Neural cell (in vitro differentiated cells): ENCODE data around the gene ACVR1B. TPM values are rescaled to one million over a fixed set of nuclear protein-coding genes. Genes with fewer than 3 reads are reported as not detected.

ENCODE experiments used
- H2AFZ ChIP-seq: fragments of 200-600, 300-800 bp; sonication (generic), shearing (Covaris generic); 2 replicates; pipeline ENCODE4 v1.6.0; 2014; ENCODE audit warnings: low read depth, mild to moderate bottlenecking, antibody characterized with exemption, low read length, moderate library complexity
- H3F3A ChIP-seq: fragments of 200-600 bp; shearing (Covaris generic); 2 replicates; pipeline ENCODE4 v1.6.1; 2016; ENCODE audit warnings: mild to moderate bottlenecking, moderate library complexity, mixed read lengths, antibody characterized with exemption, low read length; ENCODE audit not compliant: insufficient read depth, poor library complexity, severe bottlenecking
- H3K27ac ChIP-seq: fragments of 200-600, 300-800 bp; sonication (generic), shearing (Covaris generic); 2 replicates; pipeline ENCODE4 v1.5.1; 2014; ENCODE audit warnings: mild to moderate bottlenecking, low read length, moderate library complexity
- H3K27me3 ChIP-seq: fragments of 300-800, 200-600 bp; sonication (generic), shearing (Covaris generic); 2 replicates; pipeline ENCODE4 v1.6.0; 2014; ENCODE audit warnings: mild to moderate bottlenecking, low read depth, low read length, moderate library complexity; ENCODE audit not compliant: insufficient read depth
- H3K36me3 ChIP-seq: fragments of 300-800, 200-600 bp; sonication (generic), shearing (Covaris generic); 2 replicates; pipeline ENCODE4 v1.5.1; 2014; ENCODE audit warnings: mild to moderate bottlenecking, antibody characterized with exemption, low read length, moderate library complexity; ENCODE audit not compliant: insufficient read depth
- H3K4me2 ChIP-seq: fragments of 300-800, 200-600 bp; sonication (generic), shearing (Covaris generic); 2 replicates; pipeline ENCODE4 v1.6.0; 2014; ENCODE audit warnings: mild to moderate bottlenecking, low read length
- H3K4me3 ChIP-seq: fragments of 300-800, 200-600 bp; sonication (generic), shearing (Covaris generic); 2 replicates; pipeline ENCODE4 v1.5.1; 2014; ENCODE audit warnings: mild to moderate bottlenecking, low read length, moderate library complexity
- H3K79me2 ChIP-seq: fragments of 200-600 bp; shearing (Covaris generic); replicated peaks from 2 replicates; pipeline ENCODE4 v1.6.0; 2014; ENCODE audit warnings: mild to moderate bottlenecking, low read length, moderate library complexity; ENCODE audit not compliant: insufficient read depth
- H3K9ac ChIP-seq: fragments of 300-800, 200-600 bp; sonication (generic), shearing (Covaris generic); 2 replicates; pipeline ENCODE4 v1.6.1; 2016; ENCODE audit warnings: mild to moderate bottlenecking, low read length, mixed read lengths
- H3K9me2 ChIP-seq: fragments of 200-600 bp; shearing (Covaris generic); 2 replicates; pipeline ENCODE4 v1.6.1; 2016; ENCODE audit warnings: mild to moderate bottlenecking, low read length, mixed read lengths; ENCODE audit not compliant: insufficient read depth
- H3K9me3 ChIP-seq: fragments of 200-600, 300-800 bp; sonication (generic), shearing (Covaris generic); 2 replicates; pipeline ENCODE4 v1.6.1; 2016; ENCODE audit warnings: mild to moderate bottlenecking, mixed run types, low read length, moderate library complexity, mixed read lengths
- H4K20me1 ChIP-seq: fragments of 200-600 bp; shearing (Covaris generic); 2 replicates; pipeline ENCODE4 v1.6.1; 2016; ENCODE audit warnings: mild to moderate bottlenecking, mixed run types; ENCODE audit not compliant: insufficient read depth
- CTCF ChIP-seq: fragments of 450-650 bp; IDR thresholded peaks from 2 replicates; pipeline ENCODE4 v1.5.1; 2014; ENCODE audit warnings: antibody characterized with exemption, mild to moderate bottlenecking, moderate library complexity; ENCODE audit not compliant: poor library complexity, severe bottlenecking
- EP300 ChIP-seq: fragments of 450-650 bp; conservative IDR thresholded peaks from 2 replicates; pipeline ENCODE4 v1.6.1; 2014; ENCODE audit warnings: antibody characterized with exemption, mild to moderate bottlenecking, moderate library complexity; ENCODE audit not compliant: poor library complexity, severe bottlenecking
- EZH2 ChIP-seq: fragments of 200-600, 300-800 bp; shearing (Covaris generic), sonication (generic); IDR thresholded peaks from 2 replicates; pipeline ENCODE4 v1.6.1; 2014; ENCODE audit warnings: antibody characterized with exemption, low read length, borderline replicate concordance, mild to moderate bottlenecking; ENCODE audit not compliant: insufficient read depth, poor library complexity, severe bottlenecking
- MXI1 ChIP-seq: fragments of 450-650 bp; conservative IDR thresholded peaks from 2 replicates; pipeline ENCODE4 v1.6.1; 2014; ENCODE audit warnings: antibody characterized with exemption, mild to moderate bottlenecking; ENCODE audit not compliant: poor library complexity, severe bottlenecking
- POLR2AphosphoS5 ChIP-seq: IDR thresholded peaks from 2 replicates; pipeline ENCODE4 v1.6.1; 2012
- RAD21 ChIP-seq: fragments of 450-650 bp; conservative IDR thresholded peaks from 2 replicates; pipeline ENCODE4 v1.6.1; 2014; ENCODE audit warnings: antibody characterized with exemption, mild to moderate bottlenecking, moderate library complexity
- REST ChIP-seq: IDR thresholded peaks from 2 replicates; pipeline ENCODE4 v1.6.1; 2012; ENCODE audit warnings: borderline replicate concordance
- SMC3 ChIP-seq: fragments of 450-650 bp; conservative IDR thresholded peaks from 2 replicates; pipeline ENCODE4 v1.6.1; 2014; ENCODE audit warnings: antibody characterized with exemption, mild to moderate bottlenecking, moderate library complexity; ENCODE audit not compliant: poor library complexity
- TAF1 ChIP-seq: IDR thresholded peaks from 2 replicates; pipeline ENCODE4 v1.6.1; 2012; ENCODE audit warnings: low read depth
- polyA plus RNA-seq: library from polyadenylated mRNA; depleted of rRNA; stranded (reverse); fragments of >200 nt; gene quantifications from 2 replicates; pipeline ENCODE4 v1.2.3, GENCODE V29; 2014

Gene ACVR1B
- polyA plus RNA-seq, 1 donor from 2014 or later = 47.2 TPM

GRCh38 chr12:51910168-51910567 lies 41.3 kb upstream of the ACVR1B start:
- Histone ChIP-seq H3K36me3 (no peaks in the 10 kb centered on the region), H2AFZ (no peak overlapping the region), H3K9ac (no peak overlapping the region), H3K4me3 (no peak overlapping the region), H3K9me3 (no peaks in the 10 kb centered on the region), H3F3A (no peaks in the 10 kb centered on the region), H4K20me1 (no peaks in the 10 kb centered on the region), H3K4me2 (no peak overlapping the region), H3K9me2 (no peaks in the 10 kb centered on the region), H3K27me3 (peaks cover 5% of the 10 kb centered on the region), H3K27ac (no peak overlapping the region), H3K79me2 (no peaks in the 10 kb centered on the region)
- TF ChIP-seq MXI1 = no peak
- TF ChIP-seq REST = no peak
- TF ChIP-seq CTCF = no peak
- no peak for TF ChIP-seq TAF1
- TF ChIP-seq SMC3 = no peak
- no peak for TF ChIP-seq EZH2
- no peak for TF ChIP-seq POLR2AphosphoS5
- TF ChIP-seq RAD21 = no peak
- TF ChIP-seq EP300 = no peak

- Histone ChIP-seq H3K9me3 (no peaks in the 10 kb centered on the region), H3K36me3 (no peaks in the 10 kb centered on the region), H3K27me3 (peaks cover 5% of the 10 kb centered on the region), H4K20me1 (no peaks in the 10 kb centered on the region), H3K4me3 (no peak overlapping the region), H3K27ac (no peak overlapping the region), H3K4me2 (no peak overlapping the region), H3K79me2 (no peaks in the 10 kb centered on the region), H3K9me2 (no peaks in the 10 kb centered on the region), H2AFZ (no peak overlapping the region), H3K9ac (no peak overlapping the region), H3F3A (no peaks in the 10 kb centered on the region)
- TF ChIP-seq RAD21 (no peak), POLR2AphosphoS5 (no peak)
These were observed 40.8 kb upstream of the ACVR1B start for GRCh38 chr12:51910691-51911090.

GRCh38 chr12:51911307-51911706 lies 40.2 kb upstream of the ACVR1B start:
- H3K4me2 ChIP-seq = no peak overlapping the region
- H3K36me3 ChIP-seq = no peaks in the 10 kb centered on the region
- no peak overlapping the region for H3K4me3 ChIP-seq
- no peak for TF ChIP-seq EZH2
- no peak for TF ChIP-seq RAD21
- TF ChIP-seq TAF1 = no peak
- TF ChIP-seq POLR2AphosphoS5 = no peak
- TF ChIP-seq SMC3 = no peak
- no peak for TF ChIP-seq EP300
- TF ChIP-seq REST = no peak
- TF ChIP-seq MXI1 = no peak
- TF ChIP-seq CTCF = no peak
- H4K20me1 ChIP-seq = no peaks in the 10 kb centered on the region
- peaks cover 5% of the 10 kb centered on the region for H3K27me3 ChIP-seq
- H3K27ac ChIP-seq = no peak overlapping the region
- no peaks in the 10 kb centered on the region for H3F3A ChIP-seq
- no peaks in the 10 kb centered on the region for H3K9me2 ChIP-seq
- H2AFZ ChIP-seq = no peak overlapping the region
- no peaks in the 10 kb centered on the region for H3K9me3 ChIP-seq
- H3K9ac ChIP-seq = no peak overlapping the region
- H3K79me2 ChIP-seq = no peaks in the 10 kb centered on the region
